H1 (cell line): ENCODE results near the gene ABHD16A. TPM values are rescaled to one million over a fixed set of nuclear protein-coding genes. Genes with fewer than 3 reads are reported as not detected.
A peak's percentile ranks its signal among the peaks of the same experiment; 100 is the strongest.

Experiments used
- CTCF ChIA-PET: fragments of 300-600 bp; sonication (Branson Sonifier 250); formaldehyde crosslinking; loops from one replicate; lab custom pipeline; 2021; ENCODE audit not compliant: partially characterized antibody; lab: Charles Lee
- POLR2A ChIA-PET: fragments of 300-600 bp; sonication (Branson Sonifier 250); formaldehyde crosslinking; loops from one replicate; lab custom pipeline; 2021; ENCODE audit warnings: inconsistent platforms; ENCODE audit not compliant: partially characterized antibody; lab: Charles Lee
- DNase-seq, 2 experiments: peaks; one replicate each; pipeline versions ENCODE4 v3.0.0 to v3.0.0-alpha.2; 2010 to 2022; ENCODE audit warnings: low spot score in 2 of 2, low read depth in 1 of 2, mixed read lengths in 1 of 2
- FAIRE-seq: peaks from 2 replicates; lab custom pipeline; 2011; peaks lifted over from hg19 to GRCh38; lab: Jason Lieb, UNC
- H2AFZ ChIP-seq: 2 replicates; pipeline ENCODE4 v1.8.1; 2012; ENCODE audit warnings: low read length, inconsistent platforms
- H2AK5ac ChIP-seq: 2 replicates; pipeline ENCODE4 v1.6.1; 2013; ENCODE audit warnings: low read depth, low read length
- H2BK120ac ChIP-seq: replicated peaks from 2 replicates; pipeline ENCODE3; 2013; ENCODE audit warnings: low read depth, low read length, inconsistent platforms
- H2BK12ac ChIP-seq: 2 replicates; pipeline ENCODE4 v1.6.1; 2013; ENCODE audit warnings: low read depth, low read length
- H2BK15ac ChIP-seq: 2 replicates; pipeline ENCODE4 v1.6.1; 2013; ENCODE audit warnings: low read length
- H2BK20ac ChIP-seq: 2 replicates; pipeline ENCODE4 v1.6.1; 2013; ENCODE audit warnings: low read length
- H2BK5ac ChIP-seq: 2 replicates; pipeline ENCODE4 v1.6.1; 2013; ENCODE audit warnings: low read depth, low read length
- H3K14ac ChIP-seq: 2 replicates; pipeline ENCODE4 v1.6.1; 2013; ENCODE audit warnings: inconsistent platforms; ENCODE audit not compliant: insufficient read length
- H3K18ac ChIP-seq: 2 replicates; pipeline ENCODE4 v1.6.1; 2013; ENCODE audit warnings: low read length; ENCODE audit errors: extremely low read depth
- H3K23ac ChIP-seq: 2 replicates; pipeline ENCODE4 v1.6.1; 2013; ENCODE audit warnings: inconsistent platforms; ENCODE audit not compliant: insufficient read length
- H3K23me2 ChIP-seq: 2 replicates; pipeline ENCODE4 v1.6.1; 2013; ENCODE audit warnings: low read depth, low read length
- H3K27ac ChIP-seq: 2 replicates; pipeline ENCODE4 v1.6.1; 2011; ENCODE audit warnings: low read depth, low read length, inconsistent platforms
- H3K27me3 ChIP-seq, 4 experiments: replicated peaks in 1 of 4; 1 replicate in 1 of 4; 2 replicates in 3 of 4; pipeline versions ENCODE4 v1.6.1 to v1.8.1; 2011 to 2013; ENCODE audit warnings: low read length in 3 of 4, mild to moderate bottlenecking in 3 of 4, inconsistent platforms in 2 of 4, mixed read lengths in 2 of 4, moderate library complexity in 1 of 4; ENCODE audit not compliant: control insufficient read depth in 3 of 4, insufficient read depth in 3 of 4; ENCODE audit errors: extremely low read depth in 1 of 4
- H3K36me3 ChIP-seq, 4 experiments: 2 replicates each; pipeline versions ENCODE4 v1.6.1 to v1.8.1; 2011 to 2013; ENCODE audit warnings: mild to moderate bottlenecking in 4 of 4, low read length in 3 of 4, moderate library complexity in 2 of 4, control low read depth in 1 of 4, inconsistent platforms in 1 of 4; ENCODE audit not compliant: insufficient read depth in 4 of 4, control insufficient read depth in 2 of 4
- H3K4ac ChIP-seq: replicated peaks from 2 replicates; pipeline ENCODE3; 2013; ENCODE audit warnings: low read length, low read depth, mixed read lengths, inconsistent platforms; ENCODE audit not compliant: insufficient read length
- H3K4me1 ChIP-seq, 4 experiments: replicated peaks in 1 of 4; 1 replicate in 1 of 4; 2 replicates in 3 of 4; pipeline versions ENCODE4 v1.6.1 to v1.8.1; 2011 to 2013; ENCODE audit warnings: low read length in 3 of 4, inconsistent platforms in 2 of 4, mixed read lengths in 1 of 4; ENCODE audit not compliant: insufficient read depth in 4 of 4, control insufficient read depth in 3 of 4
- H3K4me2 ChIP-seq, 2 experiments: 2 replicates each; pipeline versions ENCODE4 v1.6.1 to v1.8.1; 2011 to 2013; ENCODE audit warnings: low read depth in 2 of 2, low read length in 2 of 2, control low read depth in 1 of 2, inconsistent platforms in 1 of 2, mild to moderate bottlenecking in 1 of 2; ENCODE audit not compliant: insufficient read depth in 1 of 2
- H3K4me3 ChIP-seq, 4 experiments: fragments of 200-600, 300-600 bp in 1 of 4; sonication (generic), shearing (Covaris generic), sonication (Bioruptor Twin) in 1 of 4; 2 replicates each; pipeline versions ENCODE4 v1.5.1 to v1.8.1; 2011 to 2016; ENCODE audit warnings: low read length in 4 of 4, low read depth in 3 of 4, control low read depth in 2 of 4, inconsistent platforms in 2 of 4, mild to moderate bottlenecking in 2 of 4, mixed read lengths in 1 of 4, moderate library complexity in 1 of 4; ENCODE audit not compliant: insufficient read depth in 2 of 4; ENCODE audit errors: extremely low read depth in 1 of 4
- H3K56ac ChIP-seq: replicated peaks from 2 replicates; pipeline ENCODE3; 2013; ENCODE audit warnings: low read depth, mild to moderate bottlenecking, mixed read lengths, low read length, inconsistent platforms; ENCODE audit not compliant: insufficient read length
- H3K79me1 ChIP-seq: 2 replicates; pipeline ENCODE4 v1.6.1; 2013; ENCODE audit warnings: low read depth, low read length, control low read depth
- H3K79me2 ChIP-seq, 2 experiments: 2 replicates each; pipeline versions ENCODE4 v1.6.1 to v1.8.1; 2012 to 2013; ENCODE audit warnings: low read length in 2 of 2, mild to moderate bottlenecking in 2 of 2, inconsistent platforms in 1 of 2; ENCODE audit not compliant: insufficient read depth in 2 of 2, control insufficient read depth in 1 of 2
- H3K9ac ChIP-seq, 4 experiments: replicated peaks in 1 of 4; 1 replicate in 1 of 4; 2 replicates in 3 of 4; pipeline versions ENCODE4 v1.6.1 to v1.8.1; 2011 to 2013; ENCODE audit warnings: low read depth in 3 of 4, low read length in 3 of 4, control low read depth in 2 of 4, mild to moderate bottlenecking in 2 of 4, moderate library complexity in 2 of 4, inconsistent platforms in 1 of 4; ENCODE audit errors: extremely low read depth in 1 of 4
- H3K9me3 ChIP-seq, 2 experiments: 2 replicates each; pipeline versions ENCODE4 v1.6.1 to v1.8.1; 2012 to 2013; ENCODE audit warnings: mild to moderate bottlenecking in 2 of 2, moderate library complexity in 2 of 2, control low read depth in 1 of 2, inconsistent platforms in 1 of 2, low read depth in 1 of 2, low read length in 1 of 2, mixed read lengths in 1 of 2; ENCODE audit not compliant: insufficient read depth in 2 of 2
- H4K20me1 ChIP-seq, 2 experiments: replicated peaks in 1 of 2; 2 replicates each; pipeline versions ENCODE3 to v1.8.1; 2011 to 2013; ENCODE audit warnings: inconsistent platforms in 2 of 2, low read length in 2 of 2, mild to moderate bottlenecking in 1 of 2; ENCODE audit not compliant: insufficient read depth in 2 of 2, control insufficient read depth in 1 of 2
- H4K5ac ChIP-seq: 2 replicates; pipeline ENCODE4 v1.6.1; 2013; ENCODE audit warnings: low read length, low read depth, mixed read lengths, inconsistent platforms; ENCODE audit not compliant: insufficient read length
- H4K8ac ChIP-seq: 2 replicates; pipeline ENCODE4 v1.8.0; 2013; ENCODE audit warnings: mild to moderate bottlenecking, moderate library complexity, low read length, inconsistent platforms; ENCODE audit not compliant: insufficient read depth; ENCODE audit errors: extremely low read depth
- H4K91ac ChIP-seq: replicated peaks from 2 replicates; pipeline ENCODE3; 2013; ENCODE audit warnings: low read length, mixed read lengths, inconsistent platforms; ENCODE audit not compliant: insufficient read length
- CBX8 ChIP-seq: fragments of 300-800, 300-1000 bp; sonication (generic); IDR thresholded peaks from 2 replicates; pipeline ENCODE4 v1.7.1; 2016; ENCODE audit warnings: low read depth, low read length, borderline replicate concordance
- CTBP2 ChIP-seq: IDR thresholded peaks from 2 replicates; pipeline ENCODE4 v1.7.0; 2011; ENCODE audit warnings: borderline replicate concordance, mild to moderate bottlenecking, moderate library complexity, mixed read lengths, low read length; ENCODE audit not compliant: insufficient read depth, insufficient read length
- KDM5A ChIP-seq: fragments of 200-600 bp; IDR thresholded peaks from 2 replicates; pipeline ENCODE4 v1.7.1; 2012; ENCODE audit warnings: mild to moderate bottlenecking, low read length, inconsistent platforms, mixed read lengths
- MAFK ChIP-seq: IDR thresholded peaks from 2 replicates; pipeline ENCODE4 v1.6.1; 2012; ENCODE audit warnings: low read depth, mild to moderate bottlenecking, improper control_type of control experiment, low read length
- PHF8 ChIP-seq: fragments of 200-600 bp; sonication (generic); conservative IDR thresholded peaks from 2 replicates; pipeline ENCODE4 v1.7.1; 2012; ENCODE audit warnings: low read depth, mild to moderate bottlenecking, inconsistent platforms, low read length, moderate library complexity
- POLR2A ChIP-seq, 2 experiments: IDR thresholded peaks; 1 replicate in 1 of 2; 2 replicates in 1 of 2; pipeline ENCODE4 v1.6.1; 2011; ENCODE audit warnings: low read depth in 2 of 2, low read length in 2 of 2, mild to moderate bottlenecking in 2 of 2; ENCODE audit errors: control extremely low read depth in 1 of 2
- POLR2AphosphoS5 ChIP-seq: IDR thresholded peaks from 2 replicates; pipeline ENCODE4 v1.6.1; 2011; ENCODE audit warnings: low read depth, low read length
- RAD21 ChIP-seq, 2 experiments: IDR thresholded peaks in 1 of 2; conservative IDR thresholded peaks in 1 of 2; 2 replicates each; pipeline ENCODE4 v1.6.1; 2011; ENCODE audit warnings: low read depth in 2 of 2, low read length in 2 of 2, improper control_type of control experiment in 1 of 2, inconsistent platforms in 1 of 2, mild to moderate bottlenecking in 1 of 2, moderate library complexity in 1 of 2
- SIRT6 ChIP-seq: IDR thresholded peaks from one replicate; pipeline ENCODE4 v1.7.1; 2012; ENCODE audit warnings: low read length, inconsistent platforms
- SP1 ChIP-seq: IDR thresholded peaks from 2 replicates; pipeline ENCODE4 v1.6.1; 2011; ENCODE audit warnings: low read depth, low read length
- WGBS, 2 experiments: shearing (Covaris generic) in 1 of 2; methylation state at CpG; one replicate each; pipeline versions ENCODE4 v1.1.6 to v1.1.7; 2013 to 2015; ENCODE audit warnings: low lambda C conversion rate in 2 of 2, mixed read lengths in 2 of 2, inconsistent platforms in 1 of 2, low coverage in 1 of 2, missing lambda C conversion rate in 1 of 2; ENCODE audit not compliant: insufficient replicate concordance in 2 of 2, insufficient coverage in 1 of 2, insufficient read length in 1 of 2; ENCODE audit errors: extremely low coverage in 1 of 2, missing lambda C conversion rate in 1 of 2; 5-methylcytosine and 5-hydroxymethylcytosine counted together
- polyA plus RNA-seq, 7 experiments: library from polyadenylated mRNA; depleted of rRNA in 3 of 7; stranded (reverse) in 5 of 7; unstranded in 2 of 7; fragments of >200 nt in 5 of 7; fragments of 200-250 nt in 2 of 7; gene quantifications; 1 replicate in 5 of 7; 2 replicates in 1 of 7; 4 replicates in 1 of 7; pipeline versions ENCODE4 v1.2.1 to v1.2.3, GENCODE V29; 2011 to 2013; ENCODE audit warnings: missing spikeins in 2 of 7, mixed read lengths in 2 of 7
- total RNA-seq: library from RNA; stranded (reverse); fragmentation: NEBNext Ultra II Directional; extraction: Animal tissue kit (Norgen Biotek cat#: 25700); gene quantifications from 2 replicates; pipeline ENCODE4 v1.2.1, GENCODE V29; 2021

ABHD16A gene
- total and polyA plus RNA-seq, 2 of the 8 experiments (the other 6 are each of a cell fraction or from before 2014, with no cell fraction given), result 32.9 to 40.2 TPM

DNA sequence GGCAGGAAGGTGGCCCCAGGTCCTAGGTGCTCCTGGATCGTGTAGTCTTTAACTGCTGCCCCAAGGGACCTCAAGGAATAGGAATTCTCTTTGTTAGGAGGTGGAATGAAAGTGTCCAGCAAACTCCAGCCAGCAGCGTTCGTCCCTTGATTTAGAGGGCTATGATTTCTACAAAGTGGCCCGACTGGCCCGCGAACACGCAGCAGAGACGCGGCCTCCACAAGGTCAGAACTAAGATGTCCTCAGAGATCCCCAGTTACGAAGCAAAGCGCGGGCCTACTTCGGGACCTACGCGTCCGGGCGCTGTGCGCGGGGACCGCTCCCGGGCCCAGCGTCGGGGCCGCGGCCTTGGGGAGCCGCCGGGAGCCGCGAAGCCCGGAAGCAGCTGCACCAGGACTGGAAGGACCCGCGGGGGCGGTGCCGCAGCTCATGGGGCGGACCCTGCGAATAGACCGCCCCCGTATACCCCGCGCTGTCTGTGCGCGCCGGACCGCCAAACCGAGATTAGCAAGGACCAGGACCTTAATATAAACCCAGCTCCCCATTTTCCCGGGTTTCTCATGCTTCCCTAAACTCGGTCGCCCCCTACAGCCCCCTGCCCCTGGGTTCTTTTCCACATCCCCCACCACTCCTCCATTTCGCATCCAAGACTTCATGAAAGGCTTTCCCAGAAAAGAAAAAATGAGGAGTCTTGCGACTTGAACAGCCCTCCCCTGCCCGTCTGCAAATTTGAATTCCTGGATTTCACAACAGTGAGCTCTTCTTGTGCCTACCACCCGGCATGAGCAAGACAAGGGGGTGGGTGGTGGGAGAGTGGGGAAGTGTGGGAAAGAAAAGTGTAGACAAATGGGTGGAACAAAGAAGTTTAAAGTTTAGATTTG, 42.5 kb downstream of the ABHD16A start, which contains the start of gene C6orf47:
TSS of gene C6orf47 (minus strand) at position 398 of the 881 bp plus-strand sequence. CDS start 831 bp downstream, outside the sequence.
- Histone ChIP-seq H2AK5ac (no peak within 1 kb of the TSS), H3K36me3 (peaks cover 4 to 19% (median 9%) of the 10 kb centered on the region in 4 experiments; a peak in 6 of 8 replicates), H4K8ac (peak within 1 kb of the TSS; percentile 94), H3K18ac (peak within 1 kb of the TSS; percentile 42; the same call in 1 of the 2 replicates), H2BK5ac (0 out of 2 replicates have a peak within 1 kb of the TSS, but pooled peaks have one; percentile 1), H3K27ac (peak within 1 kb of the TSS; percentile 63), H3K23ac (no peak within 1 kb of the TSS), H2AFZ (peak within 1 kb of the TSS; percentile 84; the same call in 1 of the 2 replicates), H4K20me1 (peaks cover 0 to 3% of the 10 kb centered on the region in 2 experiments), H3K4me2 (peak within 1 kb of the TSS; percentile 94 to 95), H4K5ac (peak within 1 kb of the TSS; percentile 73), H3K56ac (peak within 1 kb of the TSS; percentile 77), H3K4ac (peak within 1 kb of the TSS; percentile 83), H3K23me2 (peaks cover 8% of the 10 kb centered on the region), H4K91ac (peak within 1 kb of the TSS; percentile 76), H3K79me1 (peaks cover 7% of the 10 kb centered on the region; the same call in 1 of the 2 replicates), H2BK15ac (peak within 1 kb of the TSS; percentile 8; the same call in 1 of the 2 replicates), H2BK120ac (no peak within 1 kb of the TSS), H3K9ac (peak within 1 kb of the TSS; percentile 75 to 93 (median 82)), H3K14ac (peak within 1 kb of the TSS; percentile 71), H3K27me3 (no peaks in the 10 kb centered on the region), H2BK20ac (no peak within 1 kb of the TSS), H3K79me2 (peaks cover 0 to 39% of the 10 kb centered on the region in 2 experiments; a peak in 3 of 4 replicates), H3K9me3 (no peaks in the 10 kb centered on the region), H2BK12ac (no peak within 1 kb of the TSS), H3K4me3 (peak within 1 kb of the TSS; percentile 85 to 94 (median 88)), H3K4me1 (peaks cover 0 to 15% (median 4%) of the 10 kb centered on the region in 4 experiments; a peak in 5 of 7 replicates)
- FAIRE-seq, result no peak
- ChIA-PET POLR2A (interaction anchor here (0.6 to 25.5 kb wide), 29 partner anchors 7 to 203 kb away, joined by 3 to 883 read pairs (median 5); partner anchors contain the start of genes AIF1, APOM, ATP6V1G2 and BAG6), CTCF (interaction anchor here (0.6 to 1.6 kb wide), 16 partner anchors 8 to 227 kb away, joined by 3 to 6 read pairs (median 3); partner anchors contain the start of genes ATP6V1G2, BAG6 and LY6G5B)
- DNase-seq, result peak; percentile 59 to 90
- WGBS, 2 experiments, result 4% methylated on average over 50 of the region's 52 CpGs; no CpG with 5 or more reads in 1 of the 2 experiments
- TF ChIP-seq POLR2A (IDR thresholded peaks at IDR 0.05; ENCODE audit: control extremely low read depth in 1 of 2, low read depth in 2 of 2, low read length in 2 of 2) (peak in 1 of 2 experiments; percentile 83; a peak in 2 of 3 replicates), KDM5A (no peak), POLR2AphosphoS5 (peak; percentile 74; the same call in 1 of the 2 replicates), PHF8 (peak; percentile 77), CTBP2 (no peak), MAFK (no peak), SP1 (peak; percentile 31; the same call in 1 of the 2 replicates), CBX8 (no peak), RAD21 (IDR thresholded peaks at IDR 0.05 in 1 of 2, conservative IDR thresholded peaks at IDR 0.05 in 1 of 2; ENCODE audit: low read depth in 2 of 2, low read length in 2 of 2) (peak in 1 of 2 experiments; percentile 3; a peak in 1 of 4 replicates), SIRT6 (no peak)
